Measurements from ENCODE around the gene SCAF4. TPM values are rescaled to one million over a fixed set of nuclear protein-coding genes. Genes with fewer than 3 reads are reported as not detected.
A peak's percentile ranks its signal among the peaks of the same experiment; 100 is the strongest.
"Not testable (repeated sequence)": the region's sequence is repeated elsewhere in the genome, so short reads cannot be mapped to it uniquely, and the experiment has no call there.

Gene SCAF4
- total RNA-seq, 1 donor from 2014 or later: 58.9 TPM

DNA sequence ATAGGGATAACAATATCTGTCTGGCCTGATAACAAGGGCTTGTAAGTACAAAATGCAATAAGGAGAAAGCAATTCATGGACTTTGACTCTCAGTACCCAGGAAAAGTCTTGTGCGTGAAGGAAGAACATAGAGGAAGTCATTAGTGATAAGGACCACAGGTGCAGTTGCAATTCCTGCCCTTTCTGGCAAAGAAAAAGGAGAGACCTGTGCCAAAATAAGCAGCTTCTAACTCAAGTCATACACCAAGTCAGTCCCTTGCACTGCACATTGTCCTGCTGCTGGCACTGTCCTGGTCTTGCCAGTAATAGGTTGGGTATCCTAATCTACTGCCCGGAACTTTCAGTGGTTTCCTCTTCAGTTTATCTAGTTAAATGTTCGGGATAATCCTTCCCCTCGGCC, 87.3 kb downstream of the SCAF4 start:
- Mint-ChIP-seq H3K27ac (no peak overlapping the region), H3K4me1 (no peaks in the 10 kb centered on the region), H3K27me3 (ENCODE audit: low read depth) (no peaks in the 10 kb centered on the region), H3K9me3 (peaks cover 9% of the 10 kb centered on the region), H3K36me3 (peaks cover 2% of the 10 kb centered on the region), H3K4me3 (no peak overlapping the region)
- TF ChIP-seq, protein P1, sequence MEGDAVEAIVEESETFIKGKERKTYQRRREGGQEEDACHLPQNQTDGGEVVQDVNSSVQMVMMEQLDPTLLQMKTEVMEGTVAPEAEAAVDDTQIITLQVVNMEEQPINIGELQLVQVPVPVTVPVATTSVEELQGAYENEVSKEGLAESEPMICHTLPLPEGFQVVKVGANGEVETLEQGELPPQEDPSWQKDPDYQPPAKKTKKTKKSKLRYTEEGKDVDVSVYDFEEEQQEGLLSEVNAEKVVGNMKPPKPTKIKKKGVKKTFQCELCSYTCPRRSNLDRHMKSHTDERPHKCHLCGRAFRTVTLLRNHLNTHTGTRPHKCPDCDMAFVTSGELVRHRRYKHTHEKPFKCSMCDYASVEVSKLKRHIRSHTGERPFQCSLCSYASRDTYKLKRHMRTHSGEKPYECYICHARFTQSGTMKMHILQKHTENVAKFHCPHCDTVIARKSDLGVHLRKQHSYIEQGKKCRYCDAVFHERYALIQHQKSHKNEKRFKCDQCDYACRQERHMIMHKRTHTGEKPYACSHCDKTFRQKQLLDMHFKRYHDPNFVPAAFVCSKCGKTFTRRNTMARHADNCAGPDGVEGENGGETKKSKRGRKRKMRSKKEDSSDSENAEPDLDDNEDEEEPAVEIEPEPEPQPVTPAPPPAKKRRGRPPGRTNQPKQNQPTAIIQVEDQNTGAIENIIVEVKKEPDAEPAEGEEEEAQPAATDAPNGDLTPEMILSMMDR (IDR thresholded peaks at IDR 0.05; ENCODE audit: unreplicated experiment): no peak
- no peak for DNase-seq (ENCODE audit: low spot score in 2 of 2, unreplicated experiment in 2 of 2)

DNA sequence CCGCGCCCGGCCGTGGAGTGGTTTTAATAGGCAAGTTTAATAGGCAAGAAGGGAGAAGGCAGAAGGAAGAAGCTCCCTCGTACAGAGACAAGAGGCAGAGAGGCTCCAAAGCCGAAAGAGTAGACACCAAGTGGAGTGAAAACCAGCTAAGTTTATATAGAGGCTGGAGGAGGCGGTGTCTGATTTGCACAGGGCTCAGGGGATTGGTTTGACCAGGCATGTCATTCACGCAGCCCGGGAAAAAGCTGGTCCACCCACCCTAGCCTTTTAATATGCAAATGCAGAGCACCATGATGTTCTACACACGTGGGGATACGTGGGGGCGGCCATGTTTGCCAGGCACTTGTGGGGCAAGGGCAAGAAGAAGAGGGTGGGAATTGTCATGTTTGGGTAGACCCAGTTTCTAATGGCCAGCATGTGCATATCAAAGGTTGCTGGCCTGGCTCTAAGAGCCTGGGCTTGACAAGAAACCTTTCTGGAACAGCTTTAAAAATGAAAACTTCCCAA, 90.4 kb downstream of the SCAF4 start:
- no peak for DNase-seq (ENCODE audit: low spot score in 2 of 2, unreplicated experiment in 2 of 2)
- TF ChIP-seq, protein P1 (IDR thresholded peaks at IDR 0.05; ENCODE audit: unreplicated experiment): no peak
- peaks cover 5% of the 10 kb centered on the region for H3K36me3 Mint-ChIP-seq

DNA sequence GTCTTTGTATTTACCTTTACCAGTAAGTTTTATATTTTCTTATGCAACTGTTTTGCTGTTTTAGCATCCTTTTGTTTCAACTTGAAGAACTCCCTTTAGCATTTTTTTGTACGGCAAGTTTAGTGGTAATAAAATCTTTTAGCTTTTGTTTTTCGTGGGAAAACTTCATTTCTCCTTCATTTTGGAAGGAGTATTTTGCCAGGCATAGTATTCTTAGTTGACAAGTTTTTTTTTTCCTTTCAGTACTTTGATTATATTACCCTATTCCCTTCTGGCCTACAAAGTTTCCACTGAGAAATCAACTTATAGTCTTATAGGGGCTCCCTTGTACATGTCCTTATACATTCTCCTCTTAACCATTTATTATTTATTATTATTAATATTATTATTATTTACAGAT, 95.0 kb downstream of the SCAF4 start:
- H3K9me3 Mint-ChIP-seq: peaks cover 30% of the 10 kb centered on the region
- TF ChIP-seq, protein P1 (IDR thresholded peaks at IDR 0.05; ENCODE audit: unreplicated experiment): no peak
- no peak overlapping the region for H3K4me3 Mint-ChIP-seq
- no peak for DNase-seq (ENCODE audit: low spot score in 2 of 2, unreplicated experiment in 2 of 2)
- no peak overlapping the region for H3K27ac Mint-ChIP-seq
- H3K27me3 Mint-ChIP-seq (ENCODE audit: low read depth): no peaks in the 10 kb centered on the region
- no peaks in the 10 kb centered on the region for H3K4me1 Mint-ChIP-seq
- peaks cover 5% of the 10 kb centered on the region for H3K36me3 Mint-ChIP-seq

More for the DNA sequence above, 90.4 kb downstream of the SCAF4 start:
- Mint-ChIP-seq H3K27ac (no peak overlapping the region), H3K27me3 (ENCODE audit: low read depth) (no peaks in the 10 kb centered on the region), H3K4me1 (no peaks in the 10 kb centered on the region), H3K4me3 (no peak overlapping the region), H3K9me3 (peaks cover 19% of the 10 kb centered on the region)

DNA sequence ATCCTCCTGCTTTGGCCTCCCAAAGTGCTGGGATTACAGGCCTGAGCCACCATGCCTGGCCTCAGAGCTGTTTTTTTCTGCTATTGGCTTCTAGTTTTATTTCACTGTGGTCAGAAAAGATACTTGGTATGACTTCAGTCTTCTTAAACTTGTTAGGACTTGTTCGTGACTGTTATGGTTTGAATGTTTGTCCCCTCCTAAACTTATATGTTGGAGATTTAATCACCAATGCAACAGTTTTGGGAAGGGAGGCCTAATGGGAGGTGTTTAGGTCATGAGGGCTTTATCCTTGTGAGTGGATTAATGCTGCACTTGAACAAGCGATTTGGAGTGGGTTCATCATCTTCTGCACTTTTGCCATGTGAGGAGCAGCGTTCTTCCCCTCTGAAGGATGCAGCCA, 96.9 kb downstream of the SCAF4 start:
- Mint-ChIP-seq H3K27me3 (ENCODE audit: low read depth) (no peaks in the 10 kb centered on the region), H3K4me3 (no peak overlapping the region), H3K36me3 (peaks cover 3% of the 10 kb centered on the region), H3K27ac (no peak overlapping the region), H3K9me3 (peaks cover 27% of the 10 kb centered on the region), H3K4me1 (peaks cover 4% of the 10 kb centered on the region)
- DNase-seq (ENCODE audit: low spot score in 2 of 2, unreplicated experiment in 2 of 2): no peak
- TF ChIP-seq, protein P1 (IDR thresholded peaks at IDR 0.05; ENCODE audit: unreplicated experiment): no peak

DNA sequence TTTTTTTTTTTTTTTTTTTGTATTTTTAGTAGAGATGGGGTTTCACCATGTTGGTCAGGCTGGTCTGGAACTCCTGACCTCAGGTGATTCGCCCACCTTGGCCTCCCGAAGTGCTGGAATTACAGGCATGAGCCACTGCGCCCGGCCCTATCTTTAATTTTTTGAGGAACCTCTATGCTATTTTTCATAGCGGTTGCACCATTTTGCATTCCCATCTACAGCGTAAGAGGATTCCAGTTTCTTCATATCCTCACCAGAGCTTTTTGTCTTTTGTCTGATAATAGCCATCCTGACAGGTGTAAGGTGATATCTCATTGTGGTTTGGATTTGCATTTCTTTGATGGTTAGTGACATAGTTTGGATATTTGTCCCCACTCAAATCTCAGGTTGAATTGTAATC, 100.0 kb downstream of the SCAF4 start:
- not testable (repeated sequence) for H3K4me3 Mint-ChIP-seq; H3K27me3 Mint-ChIP-seq (ENCODE audit: low read depth); H3K27ac Mint-ChIP-seq; H3K4me1 Mint-ChIP-seq; DNase-seq (ENCODE audit: low spot score in 2 of 2, unreplicated experiment in 2 of 2); H3K36me3 Mint-ChIP-seq
- H3K9me3 Mint-ChIP-seq: peaks cover 19% of the 10 kb centered on the region

DNA sequence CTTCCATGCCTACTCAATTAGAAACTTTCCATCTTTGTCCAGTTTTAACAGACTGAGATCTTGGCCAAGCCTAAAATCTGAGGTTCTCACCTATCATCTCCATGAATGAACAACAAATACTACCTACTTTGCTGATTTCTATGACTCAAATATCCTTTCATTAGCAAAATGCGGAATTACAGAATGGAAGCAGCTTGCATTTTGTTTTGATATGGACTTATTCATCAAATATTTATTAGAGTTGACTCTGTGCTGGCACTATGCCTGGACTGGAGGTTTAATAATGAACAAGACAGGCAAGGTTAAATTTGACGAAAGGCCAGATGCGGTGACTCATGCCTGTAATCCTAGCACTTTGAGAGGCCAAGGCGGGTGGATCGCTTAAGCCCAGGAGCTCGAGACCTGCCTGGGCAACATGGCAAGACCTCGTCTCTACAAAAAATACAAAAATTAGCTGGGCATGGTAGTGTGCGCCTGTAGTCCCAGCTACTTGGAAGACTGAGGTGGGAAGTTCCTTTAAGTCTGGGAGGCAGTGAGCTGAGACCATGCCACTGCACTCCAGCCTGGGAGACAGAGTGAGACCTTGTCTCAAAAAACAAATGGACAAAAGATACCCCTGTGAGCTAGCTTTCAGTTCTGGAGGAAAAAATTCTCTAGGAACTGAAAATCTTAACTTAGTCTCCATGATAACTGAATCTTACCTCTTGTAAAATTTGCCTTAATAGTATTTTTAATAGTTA, 101.8 kb downstream of the SCAF4 start:
- H3K27ac Mint-ChIP-seq: peak overlapping the region; percentile 0
- no peaks in the 10 kb centered on the region for H3K27me3 Mint-ChIP-seq (ENCODE audit: low read depth)
- H3K36me3 Mint-ChIP-seq: no peaks in the 10 kb centered on the region
- peaks cover 13% of the 10 kb centered on the region for H3K9me3 Mint-ChIP-seq
- no peak for DNase-seq (ENCODE audit: low spot score in 2 of 2, unreplicated experiment in 2 of 2)
- H3K4me1 Mint-ChIP-seq: peaks cover 10% of the 10 kb centered on the region
- TF ChIP-seq, protein P1 (IDR thresholded peaks at IDR 0.05; ENCODE audit: unreplicated experiment): no peak
- H3K4me3 Mint-ChIP-seq: no peak overlapping the region

All from mesothelial cell of epicardium (in vitro differentiated cells).